ENCODE measurements around the gene CDK14. TPM values are rescaled to one million over a fixed set of nuclear protein-coding genes. Genes with fewer than 3 reads are reported as not detected.

The CDK14 gene
- total and polyA plus RNA-seq, 2 donors (not counting 1 experiment from before 2014, with no cell fraction given), result 42.1 to 167 TPM

- Mint-ChIP-seq H3K27me3 (no peaks in the 10 kb centered on the region), H3K9me3 (ENCODE audit: insufficient read depth) (no peaks in the 10 kb centered on the region), H3K27ac (peak overlapping the region; percentile 71), H3K4me3 (peak overlapping the region; percentile 47), H3K4me1 (peaks cover 14% of the 10 kb centered on the region)
- Histone ChIP-seq H3K4me1 (ENCODE audit: control insufficient read depth in 2 of 2, insufficient read depth in 2 of 2, low read length in 2 of 2) (no peaks in the 10 kb centered on the region), H3K79me2 (ENCODE audit: control insufficient read depth, insufficient read depth, low read length) (no peaks in the 10 kb centered on the region), H2AFZ (ENCODE audit: insufficient read depth, low read depth, low read length, poor library complexity, severe bottlenecking) (peak overlapping the region; percentile 43), H3K4me2 (replicated peaks; ENCODE audit: low read depth, low read length, poor library complexity, severe bottlenecking) (peak overlapping the region; percentile 40), H3K36me3 (replicated peaks in 1 of 2; ENCODE audit: control extremely low read depth in 1 of 2, control insufficient read depth in 1 of 2, extremely low read depth in 1 of 2, insufficient read depth in 2 of 2, low read length in 1 of 2) (peaks cover 0 to 8% of the 10 kb centered on the region in 2 experiments), H3K27ac (ENCODE audit: low read length in 2 of 2) (peak overlapping the region in 1 of 2 donors; percentile 16), H3K27me3 (replicated peaks in 1 of 4; ENCODE audit: control extremely low read depth in 1 of 4, control insufficient read depth in 3 of 4, insufficient read depth in 4 of 4, low read length in 3 of 4) (no peaks in the 10 kb centered on the region), H3K9ac (ENCODE audit: low read length) (peak overlapping the region; percentile 29), H3K4me3 (ENCODE audit: control extremely low read depth in 1 of 5, extremely low read depth in 1 of 5, insufficient read depth in 1 of 5, low read depth in 2 of 5, low read length in 4 of 5) (no peak overlapping the region), H4K20me1 (ENCODE audit: control insufficient read depth, insufficient read depth, low read length, poor library complexity, severe bottlenecking) (no peaks in the 10 kb centered on the region), H3K9me3 (ENCODE audit: control extremely low read depth in 1 of 3, control insufficient read depth in 2 of 3, insufficient read depth in 1 of 3, low read length in 2 of 3) (no peaks in the 10 kb centered on the region)
- intact Hi-C loops (cut with micrococcal nuclease), result no loop called here
- peak; percentile 64 for ATAC-seq (ENCODE audit: low read depth)
- WGBS (ENCODE audit: insufficient coverage), result 67% methylated on average over 1 of the region's 2 CpGs
- no peak for TF ChIP-seq EZH2 (IDR thresholded peaks at IDR 0.05; ENCODE audit: borderline replicate concordance, insufficient read depth, low read depth, low read length, poor library complexity, severe bottlenecking)
- no peak for TF ChIP-seq CTCF (IDR thresholded peaks at IDR 0.05)
- DNase-seq, result peak; percentile 48
- POLR2A ChIA-PET, result no interaction called here
- CTCF ChIA-PET, result interaction anchor here (0.7 kb wide), 1 partner anchor 342 kb away, joined by 3 read pairs; no protein-coding TSS in a partner anchor
Measured at GRCh38 chr7:91050677-91051076, 454.6 kb downstream of the CDK14 start.

- DNase-seq (no peak), ATAC-seq (ENCODE audit: low read depth) (no peak)
- 100% methylated on average over 3 of the region's 3 CpGs for WGBS (ENCODE audit: insufficient coverage)
- H3K36me3 ChIP-seq (replicated peaks in 1 of 2; ENCODE audit: control extremely low read depth in 1 of 2, control insufficient read depth in 1 of 2, extremely low read depth in 1 of 2, insufficient read depth in 2 of 2, low read length in 1 of 2), result peaks cover 2 to 11% of the 10 kb centered on the region in 2 experiments
- H3K9me3 Mint-ChIP-seq (ENCODE audit: insufficient read depth), result no peaks in the 10 kb centered on the region
- no peaks in the 10 kb centered on the region for H3K27me3 ChIP-seq (replicated peaks in 1 of 4; ENCODE audit: control extremely low read depth in 1 of 4, control insufficient read depth in 3 of 4, insufficient read depth in 4 of 4, low read length in 3 of 4)
- H2AFZ ChIP-seq (ENCODE audit: insufficient read depth, low read depth, low read length, poor library complexity, severe bottlenecking), result no peak overlapping the region
- no peaks in the 10 kb centered on the region for H3K4me1 ChIP-seq (ENCODE audit: control insufficient read depth in 2 of 2, insufficient read depth in 2 of 2, low read length in 2 of 2)
- no peak overlapping the region for H3K4me3 ChIP-seq (ENCODE audit: control extremely low read depth in 1 of 5, extremely low read depth in 1 of 5, insufficient read depth in 1 of 5, low read depth in 2 of 5, low read length in 4 of 5)
- TF ChIP-seq CTCF (IDR thresholded peaks at IDR 0.05) (no peak), EZH2 (IDR thresholded peaks at IDR 0.05; ENCODE audit: borderline replicate concordance, insufficient read depth, low read depth, low read length, poor library complexity, severe bottlenecking) (no peak)
- ChIA-PET POLR2A (no interaction called here), CTCF (no interaction called here)
- peaks cover 14% of the 10 kb centered on the region for H3K4me1 Mint-ChIP-seq
- H3K27ac ChIP-seq (ENCODE audit: low read length in 2 of 2), result no peak overlapping the region
- no peak overlapping the region for H3K4me3 Mint-ChIP-seq
- no peak overlapping the region for H3K27ac Mint-ChIP-seq
- no peaks in the 10 kb centered on the region for H4K20me1 ChIP-seq (ENCODE audit: control insufficient read depth, insufficient read depth, low read length, poor library complexity, severe bottlenecking)
- H3K9ac ChIP-seq (ENCODE audit: low read length), result no peak overlapping the region
- H3K4me2 ChIP-seq (replicated peaks; ENCODE audit: low read depth, low read length, poor library complexity, severe bottlenecking), result no peak overlapping the region
- H3K27me3 Mint-ChIP-seq, result no peaks in the 10 kb centered on the region
- intact Hi-C loops (cut with micrococcal nuclease), result no loop called here
- H3K9me3 ChIP-seq (ENCODE audit: control extremely low read depth in 1 of 3, control insufficient read depth in 2 of 3, insufficient read depth in 1 of 3, low read length in 2 of 3), result peaks cover 0 to 3% (median 0%) of the 10 kb centered on the region in 3 donors
- H3K79me2 ChIP-seq (ENCODE audit: control insufficient read depth, insufficient read depth, low read length), result no peaks in the 10 kb centered on the region
Measured at GRCh38 chr7:91051966-91052365, 455.8 kb downstream of the CDK14 start.
